ENCODE measurements around the gene CAPN15. TPM values are rescaled to one million over a fixed set of nuclear protein-coding genes. Genes with fewer than 3 reads are reported as not detected.
"Not testable (repeated sequence)": the region's sequence is repeated elsewhere in the genome, so short reads cannot be mapped to it uniquely, and the experiment has no call there.

CAPN15 gene
- total RNA-seq, result 10 to 100 TPM; 16.4 to 87.2 (median 22.0) TPM

DNA sequence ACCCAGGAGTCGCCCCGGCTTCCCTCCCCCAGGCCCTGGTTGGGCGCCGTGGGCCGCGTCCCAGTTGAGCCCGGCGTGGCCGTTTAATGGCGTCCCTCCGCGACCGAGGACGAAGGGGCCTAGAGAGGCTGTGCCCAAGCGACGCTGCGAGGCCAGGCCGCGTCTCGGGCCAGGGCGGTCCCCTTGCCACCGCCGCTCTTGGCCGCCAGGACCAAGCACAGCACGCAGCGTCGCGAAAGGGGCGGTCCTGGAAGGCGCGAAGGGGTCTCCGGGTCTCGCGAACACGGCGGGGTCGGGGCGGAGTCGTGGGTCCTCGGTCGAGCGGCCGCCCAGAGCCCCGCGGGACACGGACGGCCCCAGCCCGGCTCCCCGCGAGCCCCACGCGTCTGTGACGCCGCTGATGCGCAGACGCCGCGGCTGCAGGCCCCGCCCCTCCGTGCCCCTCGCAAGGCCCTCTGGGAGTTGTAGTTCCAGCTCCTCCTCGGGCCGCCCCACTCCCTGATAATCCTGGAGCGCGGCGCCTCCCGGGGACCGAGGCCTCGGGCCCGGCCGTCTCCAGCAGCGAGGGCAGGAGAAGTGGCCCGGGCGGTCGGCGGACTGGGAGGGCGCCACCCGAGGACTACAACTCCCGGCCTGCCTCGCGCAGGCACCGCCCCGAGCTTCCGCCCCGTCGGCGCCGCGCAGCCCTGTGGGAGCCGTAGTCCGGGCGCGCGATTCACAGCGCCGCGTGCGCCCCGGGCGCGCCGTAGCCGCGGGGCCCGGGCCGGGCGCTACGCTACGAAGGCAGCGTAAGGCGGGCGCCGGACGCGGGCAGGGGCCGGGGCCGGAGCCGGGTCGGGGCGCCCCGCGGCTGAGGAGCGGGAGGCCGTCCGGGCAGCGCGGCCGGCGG is at the start of gene CAPN15:
CAPN15 (plus strand) TSS at position 698 of the 889 bp plus-strand sequence. CDS start 19,127 bp downstream, outside the sequence.
- ATAC-seq (ENCODE audit: low FRiP score) (peak; percentile 77), DNase-seq (ENCODE audit: low spot score) (peak; percentile 62)
- TF ChIP-seq, protein P1, sequence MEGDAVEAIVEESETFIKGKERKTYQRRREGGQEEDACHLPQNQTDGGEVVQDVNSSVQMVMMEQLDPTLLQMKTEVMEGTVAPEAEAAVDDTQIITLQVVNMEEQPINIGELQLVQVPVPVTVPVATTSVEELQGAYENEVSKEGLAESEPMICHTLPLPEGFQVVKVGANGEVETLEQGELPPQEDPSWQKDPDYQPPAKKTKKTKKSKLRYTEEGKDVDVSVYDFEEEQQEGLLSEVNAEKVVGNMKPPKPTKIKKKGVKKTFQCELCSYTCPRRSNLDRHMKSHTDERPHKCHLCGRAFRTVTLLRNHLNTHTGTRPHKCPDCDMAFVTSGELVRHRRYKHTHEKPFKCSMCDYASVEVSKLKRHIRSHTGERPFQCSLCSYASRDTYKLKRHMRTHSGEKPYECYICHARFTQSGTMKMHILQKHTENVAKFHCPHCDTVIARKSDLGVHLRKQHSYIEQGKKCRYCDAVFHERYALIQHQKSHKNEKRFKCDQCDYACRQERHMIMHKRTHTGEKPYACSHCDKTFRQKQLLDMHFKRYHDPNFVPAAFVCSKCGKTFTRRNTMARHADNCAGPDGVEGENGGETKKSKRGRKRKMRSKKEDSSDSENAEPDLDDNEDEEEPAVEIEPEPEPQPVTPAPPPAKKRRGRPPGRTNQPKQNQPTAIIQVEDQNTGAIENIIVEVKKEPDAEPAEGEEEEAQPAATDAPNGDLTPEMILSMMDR (IDR thresholded peaks at IDR 0.05), result peak in 1 of 3 donors; percentile 7

DNA sequence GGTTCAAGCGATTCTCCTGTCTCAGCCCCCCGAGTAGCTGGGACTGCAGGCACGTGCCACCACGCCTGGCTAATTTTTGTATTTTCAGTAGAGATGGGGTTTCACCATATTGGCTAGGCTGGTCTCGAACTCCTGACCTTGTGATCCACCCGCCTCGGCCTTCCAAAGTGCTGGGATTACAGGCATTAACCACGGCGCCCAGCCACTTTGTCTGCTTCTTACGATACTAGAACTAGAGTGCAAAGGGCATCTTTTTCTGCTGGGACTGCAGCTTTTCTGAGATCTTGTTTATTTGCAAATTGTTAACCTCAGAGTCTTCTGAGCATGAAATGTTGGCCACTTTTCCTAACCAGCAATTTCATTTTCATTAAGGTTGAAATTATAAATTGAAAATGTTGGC is 49.2 kb upstream of the CAPN15 start:
- not testable (repeated sequence) for ATAC-seq (ENCODE audit: low FRiP score); DNase-seq (ENCODE audit: low spot score)

DNA sequence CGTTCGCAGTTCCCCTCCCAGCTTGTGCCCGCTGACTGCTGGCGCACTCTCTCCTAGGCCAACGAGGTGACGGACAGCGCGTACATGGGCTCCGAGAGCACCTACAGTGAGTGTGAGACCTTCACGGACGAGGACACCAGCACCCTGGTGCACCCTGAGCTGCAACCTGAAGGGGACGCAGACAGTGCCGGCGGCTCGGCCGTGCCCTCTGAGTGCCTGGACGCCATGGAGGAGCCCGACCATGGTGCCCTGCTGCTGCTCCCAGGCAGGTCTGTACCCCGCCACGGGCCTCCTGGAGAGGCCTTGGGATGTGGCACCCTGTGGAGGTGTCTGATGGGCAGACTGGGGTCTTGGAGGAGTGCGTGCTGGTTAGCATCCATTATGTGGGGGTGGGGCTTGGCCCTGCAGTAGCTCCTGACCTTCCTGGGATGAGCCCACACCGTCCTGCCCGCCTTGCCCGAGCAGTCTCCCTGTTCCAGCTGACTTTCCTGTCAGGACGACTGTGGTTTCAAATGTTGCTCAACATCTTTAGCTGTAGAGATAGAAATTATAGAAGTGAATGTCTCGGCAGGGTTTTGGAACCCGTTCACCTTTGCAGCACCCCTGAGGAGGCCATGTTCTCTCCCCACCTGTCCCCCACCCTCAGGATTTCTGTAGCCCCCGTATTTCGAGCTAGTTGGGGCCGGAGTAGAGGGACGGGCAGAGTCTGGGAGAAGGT is 44.9 kb upstream of the CAPN15 start:
- TF ChIP-seq, protein P1 (IDR thresholded peaks at IDR 0.05), result no peak
- no peak for DNase-seq (ENCODE audit: low spot score)
- peak; percentile 18 for ATAC-seq (ENCODE audit: low FRiP score)

DNA sequence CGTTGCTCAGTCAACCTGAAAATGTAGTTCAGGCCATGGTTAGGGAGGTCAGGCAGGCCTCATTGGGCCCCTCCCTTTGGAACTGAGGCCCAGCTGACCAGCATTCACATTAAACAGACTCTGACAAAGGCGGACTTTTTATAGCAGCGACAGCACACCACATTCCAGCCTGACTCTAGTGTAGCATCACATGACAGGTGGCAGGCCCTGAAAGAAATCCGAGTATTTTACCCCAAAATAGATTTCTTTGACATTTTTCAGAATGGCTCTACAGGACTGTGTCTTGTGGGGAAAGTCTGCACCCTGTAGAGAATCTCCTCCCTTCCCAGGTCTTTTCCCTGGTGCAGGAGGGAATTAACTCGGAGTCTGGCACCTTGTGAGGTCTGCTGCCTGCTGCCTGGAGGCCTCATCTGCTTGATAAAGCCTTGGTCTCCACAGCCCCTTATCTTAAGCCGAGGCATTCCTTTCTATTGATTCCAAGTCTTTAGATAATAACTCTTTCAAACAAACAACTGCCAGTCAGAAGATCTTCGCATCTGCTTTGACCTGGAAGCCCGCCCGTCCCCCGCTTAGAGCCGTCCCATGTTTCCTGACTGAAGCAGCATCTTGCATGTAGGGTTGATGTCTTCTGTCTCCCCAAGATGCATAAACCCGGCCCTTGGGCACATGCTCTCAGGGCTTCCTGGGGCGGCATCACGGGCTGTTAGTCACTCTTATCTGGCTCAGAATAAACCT is 44.0 kb upstream of the CAPN15 start:
- DNase-seq (ENCODE audit: low spot score), result no peak
- ATAC-seq (ENCODE audit: low FRiP score), result peak; percentile 30
- TF ChIP-seq, protein P1 (IDR thresholded peaks at IDR 0.05), result no peak

DNA sequence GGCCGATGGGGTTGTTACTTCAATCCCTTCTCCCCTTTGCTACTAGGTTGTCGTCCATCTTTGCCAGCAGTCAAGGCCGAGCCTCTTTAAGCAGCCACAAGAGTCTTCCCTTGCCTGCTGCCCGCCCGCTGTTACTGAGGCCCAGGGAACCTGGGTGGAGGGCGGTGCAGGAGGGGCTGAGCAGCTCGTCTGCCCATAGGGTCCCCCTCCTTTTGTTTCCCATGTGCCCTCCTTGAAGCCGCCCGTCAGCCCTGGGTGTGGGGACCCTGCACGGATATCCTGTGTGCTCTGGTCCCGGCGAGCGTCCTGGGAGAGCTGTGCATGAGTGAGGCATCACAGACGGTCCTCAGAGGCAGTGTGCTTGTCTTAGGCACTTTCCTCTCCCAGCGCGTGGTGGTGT is 37.9 kb upstream of the CAPN15 start:
- ATAC-seq (ENCODE audit: low FRiP score) (no peak), DNase-seq (ENCODE audit: low spot score) (no peak)

DNA sequence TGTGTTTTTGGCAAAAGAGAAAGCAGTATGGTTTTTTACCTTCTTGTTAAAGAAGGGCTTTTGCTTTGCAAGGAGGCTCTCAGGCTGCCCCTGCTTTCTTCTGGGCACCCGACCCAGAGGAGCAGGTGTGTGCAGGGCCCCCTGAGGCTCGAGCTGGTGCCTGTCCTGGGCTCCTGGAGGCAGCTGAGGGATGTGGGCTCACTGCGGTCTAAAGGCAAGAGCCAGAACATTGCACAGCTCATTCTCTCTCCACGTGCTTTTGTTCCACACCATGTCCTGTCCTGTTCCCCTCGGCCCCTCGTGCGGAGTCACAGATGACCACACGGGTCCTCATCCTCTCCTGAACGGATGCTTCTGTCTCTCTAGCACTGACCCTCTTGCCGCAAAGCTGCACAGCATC is 36.7 kb upstream of the CAPN15 start:
- no peak for DNase-seq (ENCODE audit: low spot score)
- TF ChIP-seq, protein P1 (IDR thresholded peaks at IDR 0.05), result no peak
- no peak for ATAC-seq (ENCODE audit: low FRiP score)

More for the DNA sequence above, 37.9 kb upstream of the CAPN15 start:
- TF ChIP-seq, protein P1 (IDR thresholded peaks at IDR 0.05), result no peak
